HepG2 (cell line): ENCODE results near the gene PRPF18. TPM values are rescaled to one million over a fixed set of nuclear protein-coding genes. Genes with fewer than 3 reads are reported as not detected.

Experiments
- ATAC-seq: fragments of 200-7000 bp; cut with Tn5 transposase; 3 replicates; pipeline ENCODE4 v1.9.1; 2020; ENCODE audit warnings: mild to moderate bottlenecking, moderate library complexity
- BruUV-seq: library from RNA; stranded (reverse); fragments of 400-500 nt; replicated peaks from 2 replicates; lab custom pipeline; 2021; lab: Mats Ljungman, UMichigan
- CTCF ChIA-PET: fragments of 300-600 bp; formaldehyde crosslinking; extraction: SDS; loops from one replicate; lab custom pipeline; 2021; ENCODE audit warnings: low total read pairs, inconsistent platforms, low intra/inter-chr PET ratio; lab: Yijun Ruan, JAX
- POLR2A ChIA-PET: fragments of 350-600 bp; sonication (Branson Sonifier 250); formaldehyde crosslinking; loops from one replicate; lab custom pipeline; 2020; ENCODE audit warnings: antibody characterized with exemption, inconsistent platforms; lab: Yijun Ruan, JAX
- DNase-seq: peaks from one replicate; pipeline ENCODE4 v3.0.0-alpha.2; 2015; ENCODE audit warnings: low spot score
- FAIRE-seq: peaks from 3 replicates; lab custom pipeline; 2011; peaks lifted over from hg19 to GRCh38; lab: Jason Lieb, UNC
- H2AFZ ChIP-seq: one replicate; pipeline ENCODE4 v1.6.1; 2011; ENCODE audit warnings: low read length, inconsistent platforms
- H3K27ac ChIP-seq: fragments of 300-600 bp; 3 replicates; pipeline ENCODE4 v1.8.0; 2011; ENCODE audit warnings: mixed run types, mild to moderate bottlenecking, mixed read lengths, low read length, inconsistent platforms; ENCODE audit not compliant: insufficient read depth; ENCODE audit errors: extremely low read length
- H3K27me3 ChIP-seq, 2 experiments: fragments of 200-600 bp in 1 of 2; 2 replicates in 1 of 2; 3 replicates in 1 of 2; pipeline versions ENCODE4 v1.6.0 to v1.8.0; 2011; ENCODE audit warnings: low read length in 2 of 2, mild to moderate bottlenecking in 2 of 2, moderate library complexity in 2 of 2, inconsistent platforms in 1 of 2; ENCODE audit not compliant: insufficient read depth in 2 of 2, control insufficient read depth in 1 of 2
- H3K36me3 ChIP-seq, 2 experiments: fragments of 200-600 bp in 1 of 2; replicated peaks in 1 of 2; 2 replicates in 1 of 2; 3 replicates in 1 of 2; pipeline versions ENCODE4 v1.5.1 to v1.8.0; 2011; ENCODE audit warnings: low read length in 2 of 2, inconsistent platforms in 1 of 2; ENCODE audit not compliant: insufficient read depth in 2 of 2, control insufficient read depth in 1 of 2
- H3K4me1 ChIP-seq: 2 replicates; pipeline ENCODE4 v1.5.1; 2012; ENCODE audit warnings: low read length, inconsistent platforms; ENCODE audit not compliant: insufficient read depth
- H3K4me2 ChIP-seq: 2 replicates; pipeline ENCODE4 v1.6.0; 2011; ENCODE audit warnings: low read depth, low read length, inconsistent platforms
- H3K4me3 ChIP-seq, 3 experiments: fragments of 200-600 bp in 1 of 3; sonication (generic), shearing (Covaris generic) in 1 of 3; replicated peaks in 1 of 3; 2 replicates each; pipeline ENCODE4 v1.5.1; 2011 to 2016; ENCODE audit warnings: low read length in 3 of 3, inconsistent platforms in 2 of 3, low read depth in 2 of 3, mild to moderate bottlenecking in 2 of 3, control low read depth in 1 of 3, mixed read lengths in 1 of 3; ENCODE audit not compliant: insufficient read depth in 1 of 3
- H3K79me2 ChIP-seq: one replicate; pipeline ENCODE4 v1.6.1; 2011; ENCODE audit warnings: low read length, inconsistent platforms; ENCODE audit not compliant: insufficient read depth
- H3K9ac ChIP-seq: 2 replicates; pipeline ENCODE4 v1.6.0; 2011; ENCODE audit warnings: mild to moderate bottlenecking, low read depth, low read length, inconsistent platforms; ENCODE audit not compliant: insufficient read depth
- H3K9me3 ChIP-seq: 2 replicates; pipeline ENCODE4 v1.5.1; 2012; ENCODE audit warnings: mild to moderate bottlenecking, low read length
- H4K20me1 ChIP-seq: 2 replicates; pipeline ENCODE4 v1.6.0; 2011; ENCODE audit warnings: inconsistent platforms, mild to moderate bottlenecking, low read length, moderate library complexity; ENCODE audit not compliant: insufficient read depth
- BHLHE40 ChIP-seq: IDR thresholded peaks from 2 replicates; pipeline ENCODE4 v1.6.1; 2011; ENCODE audit warnings: low read length, improper control_type of control experiment
- GATAD2A ChIP-seq: IDR thresholded peaks from 2 replicates; pipeline ENCODE4 v1.6.1; 2016
- MAFF ChIP-seq: IDR thresholded peaks from 2 replicates; pipeline ENCODE4 v1.6.1; 2011; ENCODE audit warnings: low read depth, low read length, improper control_type of control experiment
- MAFK ChIP-seq, 2 experiments: IDR thresholded peaks in 1 of 2; conservative IDR thresholded peaks in 1 of 2; 2 replicates each; pipeline ENCODE4 v1.6.1; 2011; ENCODE audit warnings: improper control_type of control experiment in 2 of 2, low read length in 2 of 2
- NFE2L1 ChIP-seq: sonication (generic); formaldehyde crosslinking; IDR thresholded peaks from 2 replicates; pipeline ENCODE4 v1.4.0; 2020; ENCODE audit warnings: missing genetic modification reagents, mild to moderate bottlenecking, borderline replicate concordance
- TFDP1 ChIP-seq: IDR thresholded peaks from 2 replicates; pipeline ENCODE4 v1.6.1; 2016; ENCODE audit warnings: missing compliant biosample characterization, missing genetic modification reagents, borderline replicate concordance
- ZNF747 ChIP-seq: sonication (generic); formaldehyde crosslinking; IDR thresholded peaks from 2 replicates; pipeline ENCODE4 v1.8.1; 2023; ENCODE audit warnings: missing genetic modification reagents, mild to moderate bottlenecking, borderline replicate concordance
- WGBS: methylation state at CpG from one replicate; pipeline ENCODE4 v1.1.6; 2017; ENCODE audit warnings: low lambda C conversion rate; 5-methylcytosine and 5-hydroxymethylcytosine counted together
- in situ Hi-C: cut with HindIII; loops from 2 replicates; pipeline ENCODE4 v1.10.0; 2017; ENCODE audit warnings: low pct_unique_long_range_greater_than_20kb; ENCODE audit not compliant: extremely low pct_ligation_motif_present
- intact Hi-C: fragments of 100-400 bp; cut with micrococcal nuclease; formaldehyde crosslinking; loops from one replicate; pipeline ENCODE4 v1.10.0; 2022; ENCODE audit not compliant: unreplicated experiment
- polyA plus RNA-seq, 8 experiments: library from polyadenylated mRNA; depleted of rRNA in 3 of 8; stranded (reverse) in 7 of 8; unstranded in 1 of 8; fragments of >200 nt; fragmentation: Illumina TruSeq in 4 of 8; extraction: Trizol in 4 of 8; gene quantifications; 2 replicates each; pipeline versions ENCODE4 v1.2.1 to v1.2.3, GENCODE V29; 2011 to 2016; ENCODE audit warnings: low read depth in 4 of 8, missing spikeins in 1 of 8, mixed read lengths in 1 of 8; ENCODE audit not compliant: insufficient read depth in 1 of 8
- total RNA-seq, 5 experiments: library from RNA; depleted of rRNA; stranded (reverse); fragments of >200 nt; fragmentation: Illumina TruSeq; extraction: Trizol; gene quantifications; 2 replicates each; pipeline ENCODE4 v1.2.3, GENCODE V29; 2016; ENCODE audit warnings: low read depth in 1 of 5
- TF ChIP-seq, protein P1 (sequence below): IDR thresholded peaks from 2 replicates; pipeline ENCODE4 v1.6.1; 2016; ENCODE audit warnings: low read depth, borderline replicate concordance

Gene PRPF18
- total and polyA plus RNA-seq, 2 of the 13 experiments (the other 11 are each of a cell fraction or from before 2014, with no cell fraction given), result 6.1 to 17.2 TPM

GRCh38 chr10:13608246-13608853 is 21.6 kb downstream of the PRPF18 start:
- Histone ChIP-seq H3K36me3 (peaks cover 4 to 29% of the 10 kb centered on the region in 2 experiments; a peak in 2 of 5 replicates), H3K9ac (no peak overlapping the region), H3K4me3 (no peak overlapping the region), H3K27ac (no peak overlapping the region), H3K4me2 (no peak overlapping the region), H3K27me3 (no peaks in the 10 kb centered on the region), H3K9me3 (no peaks in the 10 kb centered on the region), H4K20me1 (no peaks in the 10 kb centered on the region), H3K4me1 (no peaks in the 10 kb centered on the region), H2AFZ (no peak overlapping the region), H3K79me2 (no peaks in the 10 kb centered on the region)
- ChIA-PET POLR2A (no interaction called here), CTCF (no interaction called here)
- 97% methylated on average over 8 of the region's 8 CpGs for WGBS
- intact Hi-C loops (no loop called here), in situ Hi-C loops (no loop called here)
- no peak for FAIRE-seq
- TF ChIP-seq NFE2L1 (CRISPR knock-in tag), result no peak
- no TSS peak for BruUV-seq
- DNase-seq, result no peak
- ATAC-seq, result no peak

- WGBS, result 95% methylated on average over 3 of the region's 3 CpGs
- Histone ChIP-seq H3K27me3 (no peaks in the 10 kb centered on the region), H3K4me1 (no peaks in the 10 kb centered on the region), H3K4me2 (no peak overlapping the region), H3K27ac (no peak overlapping the region), H3K9ac (no peak overlapping the region), H3K79me2 (no peaks in the 10 kb centered on the region), H4K20me1 (no peaks in the 10 kb centered on the region), H3K4me3 (no peak overlapping the region), H2AFZ (no peak overlapping the region), H3K9me3 (no peaks in the 10 kb centered on the region), H3K36me3 (peaks cover 7 to 37% of the 10 kb centered on the region in 2 experiments; a peak in 4 of 5 replicates)
- BruUV-seq, result no TSS peak
- ChIA-PET POLR2A (no interaction called here), CTCF (no interaction called here)
- intact Hi-C loops, result loop anchor here (1.0 kb wide), 1 partner anchor 165 kb away; no protein-coding TSS in a partner anchor
- ATAC-seq (no peak), FAIRE-seq (no peak), DNase-seq (no peak)
- TF ChIP-seq ZNF747, result no peak
- no peak for TF ChIP-seq BHLHE40
- TF ChIP-seq, protein P1, sequence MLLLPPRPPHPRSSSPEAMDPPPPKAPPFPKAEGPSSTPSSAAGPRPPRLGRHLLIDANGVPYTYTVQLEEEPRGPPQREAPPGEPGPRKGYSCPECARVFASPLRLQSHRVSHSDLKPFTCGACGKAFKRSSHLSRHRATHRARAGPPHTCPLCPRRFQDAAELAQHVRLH (CRISPR knock-in tag), result no peak
- TF ChIP-seq GATAD2A, result no peak
- peak; percentile 86 to 90 for TF ChIP-seq MAFK (conservative IDR thresholded peaks at IDR 0.05 in 1 of 2, IDR thresholded peaks at IDR 0.05 in 1 of 2; ENCODE audit: low read length in 2 of 2)
- TF ChIP-seq TFDP1, result no peak
- TF ChIP-seq MAFF, result peak; percentile 85
- in situ Hi-C loops, result no loop called here
These were observed 26.0 kb downstream of the PRPF18 start for GRCh38 chr10:13612654-13613373.
